ENCODE results near the gene EFHD2. TPM values are rescaled to one million over a fixed set of nuclear protein-coding genes. Genes with fewer than 3 reads are reported as not detected.

The EFHD2 gene
- total RNA-seq, 4 donors from 2014 or later: 38.9 to 55.7 (median 43.5) TPM

DNA sequence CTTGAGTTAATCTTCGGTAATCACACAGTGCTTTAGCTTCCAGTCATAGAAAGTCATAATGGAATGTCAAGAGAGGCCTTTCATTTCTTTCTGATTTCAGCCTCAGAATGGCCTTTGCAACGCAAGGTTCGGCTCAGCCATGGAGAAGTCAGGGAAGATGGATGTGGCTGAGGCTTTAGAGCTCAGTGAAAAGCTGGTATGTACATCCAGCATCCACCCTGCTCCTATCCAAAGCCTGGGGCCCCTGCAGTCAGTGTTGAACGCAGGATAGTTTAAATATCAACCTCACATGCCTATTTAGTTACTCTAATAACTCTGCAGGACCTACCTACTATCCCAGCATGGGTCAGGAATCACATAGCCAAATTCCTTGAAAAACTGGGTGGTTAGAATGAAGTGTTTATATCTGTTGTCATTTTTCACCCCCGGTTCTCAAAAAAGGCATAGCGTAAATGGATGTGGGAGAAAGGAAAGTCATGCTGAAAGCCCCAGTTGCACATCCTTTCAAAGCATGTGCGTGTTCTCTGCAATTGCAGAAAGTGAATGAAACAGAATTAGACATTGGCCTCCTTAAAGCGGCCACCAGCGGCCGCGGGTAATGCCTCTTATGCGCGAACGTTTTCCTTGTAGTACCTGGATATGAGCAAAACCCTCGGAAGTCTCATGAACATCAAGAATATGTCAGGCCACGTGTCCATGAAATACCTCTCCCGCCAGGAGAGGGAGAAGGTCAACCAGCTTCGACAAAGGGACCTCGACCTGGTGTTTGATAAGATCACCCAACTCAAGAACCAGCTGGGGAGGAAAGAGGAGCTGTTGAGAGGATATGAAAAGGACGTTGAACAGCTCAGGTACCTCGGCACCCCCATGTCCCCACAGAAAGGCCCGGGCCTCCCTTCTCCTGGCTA, 28.8 kb upstream of the EFHD2 start:
- 92 to 94% methylated on average over 22 of the region's 22 CpGs for WGBS, 2 donors
- DNase-seq (ENCODE audit: low spot score in 2 of 2): no peak
- TF ChIP-seq, protein P1, sequence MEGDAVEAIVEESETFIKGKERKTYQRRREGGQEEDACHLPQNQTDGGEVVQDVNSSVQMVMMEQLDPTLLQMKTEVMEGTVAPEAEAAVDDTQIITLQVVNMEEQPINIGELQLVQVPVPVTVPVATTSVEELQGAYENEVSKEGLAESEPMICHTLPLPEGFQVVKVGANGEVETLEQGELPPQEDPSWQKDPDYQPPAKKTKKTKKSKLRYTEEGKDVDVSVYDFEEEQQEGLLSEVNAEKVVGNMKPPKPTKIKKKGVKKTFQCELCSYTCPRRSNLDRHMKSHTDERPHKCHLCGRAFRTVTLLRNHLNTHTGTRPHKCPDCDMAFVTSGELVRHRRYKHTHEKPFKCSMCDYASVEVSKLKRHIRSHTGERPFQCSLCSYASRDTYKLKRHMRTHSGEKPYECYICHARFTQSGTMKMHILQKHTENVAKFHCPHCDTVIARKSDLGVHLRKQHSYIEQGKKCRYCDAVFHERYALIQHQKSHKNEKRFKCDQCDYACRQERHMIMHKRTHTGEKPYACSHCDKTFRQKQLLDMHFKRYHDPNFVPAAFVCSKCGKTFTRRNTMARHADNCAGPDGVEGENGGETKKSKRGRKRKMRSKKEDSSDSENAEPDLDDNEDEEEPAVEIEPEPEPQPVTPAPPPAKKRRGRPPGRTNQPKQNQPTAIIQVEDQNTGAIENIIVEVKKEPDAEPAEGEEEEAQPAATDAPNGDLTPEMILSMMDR (IDR thresholded peaks at IDR 0.05): no peak
- no peak for TF ChIP-seq POLR2A (IDR thresholded peaks at IDR 0.05)
- H3K4me3 ChIP-seq (ENCODE audit: low read depth, poor library complexity, severe bottlenecking): no peak overlapping the region
- intact Hi-C loops (cut with DNase I; ENCODE audit: low total_unique reads): no loop called here

DNA sequence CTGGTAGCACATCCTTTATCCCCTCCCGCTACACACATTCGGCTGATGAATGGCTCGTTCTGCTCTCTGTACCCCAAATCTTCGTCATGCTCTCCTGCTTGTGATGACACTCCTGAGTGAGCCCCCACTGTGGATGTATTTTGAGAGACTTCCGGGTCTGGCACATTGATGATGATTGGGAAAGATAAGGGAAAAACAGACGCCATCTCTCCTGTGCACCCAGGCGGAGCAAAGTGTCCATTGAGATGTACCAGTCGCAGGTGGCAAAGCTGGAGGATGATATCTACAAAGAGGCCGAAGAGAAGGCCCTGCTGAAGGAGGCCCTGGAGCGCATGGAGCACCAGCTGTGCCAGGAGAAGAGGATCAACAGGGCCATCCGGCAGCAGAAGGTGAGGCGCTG, 27.9 kb upstream of the EFHD2 start:
- TF ChIP-seq, protein P1 (IDR thresholded peaks at IDR 0.05): no peak
- no peak for TF ChIP-seq POLR2A (IDR thresholded peaks at IDR 0.05)

DNA sequence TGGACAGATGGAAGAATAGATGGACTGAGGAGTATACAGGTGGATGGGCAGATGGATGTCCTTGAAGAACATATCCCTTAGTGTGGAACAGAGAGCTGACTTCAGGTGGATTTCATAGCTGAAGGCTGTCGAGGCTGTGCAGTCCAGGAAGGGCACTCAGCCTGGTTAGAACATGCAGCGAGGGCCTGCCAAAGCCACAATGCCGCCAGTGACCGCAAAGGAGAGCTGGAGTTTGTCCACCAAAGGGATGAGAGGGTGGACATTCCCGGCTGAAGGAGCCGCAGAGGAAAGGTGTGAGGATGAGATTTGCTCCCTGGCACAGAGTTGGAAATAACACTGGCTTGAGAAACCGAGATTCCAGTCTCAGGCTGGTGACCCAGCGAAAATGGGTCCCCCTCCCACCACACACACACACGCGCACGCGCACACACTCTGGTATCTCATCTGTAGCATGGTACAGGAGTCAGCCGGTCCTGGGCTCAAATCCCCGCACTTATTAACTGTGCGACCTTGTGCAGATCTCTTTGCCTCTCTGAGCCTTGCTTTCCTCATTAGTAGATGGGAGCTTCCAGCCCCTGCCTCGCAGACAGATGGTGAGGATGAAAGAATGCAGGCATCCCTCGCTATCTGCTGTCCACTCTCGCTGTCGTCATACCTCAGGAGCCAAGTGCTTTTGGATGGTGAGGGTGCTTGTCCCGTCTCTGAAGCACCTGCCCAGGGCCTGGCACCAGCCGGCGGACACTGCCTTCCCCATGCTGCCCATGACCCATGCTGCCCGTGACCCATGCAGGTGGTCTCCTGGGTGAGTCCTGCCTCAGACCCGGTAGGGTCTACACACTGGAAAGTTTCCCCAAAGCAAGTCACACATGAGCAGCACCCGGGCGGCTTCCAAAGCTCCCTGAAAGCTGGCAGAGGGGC, 26.8 kb upstream of the EFHD2 start:
- 92 to 94% methylated on average over 23 to 24 of the region's 26 CpGs for WGBS, 2 donors
- no peak overlapping the region for H3K4me3 ChIP-seq (ENCODE audit: low read depth, poor library complexity, severe bottlenecking)
- DNase-seq (ENCODE audit: low spot score in 2 of 2): no peak
- intact Hi-C loops (cut with DNase I; ENCODE audit: low total_unique reads): no loop called here
- TF ChIP-seq, protein P1 (IDR thresholded peaks at IDR 0.05): no peak
- no peak for TF ChIP-seq POLR2A (IDR thresholded peaks at IDR 0.05)

More for the DNA sequence above, 27.9 kb upstream of the EFHD2 start:
- H3K4me3 ChIP-seq (ENCODE audit: low read depth, poor library complexity, severe bottlenecking): no peak overlapping the region
- 95% methylated on average over 12 of the region's 12 CpGs for WGBS, 2 donors
- intact Hi-C loops (cut with DNase I; ENCODE audit: low total_unique reads): no loop called here
- DNase-seq (ENCODE audit: low spot score in 2 of 2): no peak

DNA sequence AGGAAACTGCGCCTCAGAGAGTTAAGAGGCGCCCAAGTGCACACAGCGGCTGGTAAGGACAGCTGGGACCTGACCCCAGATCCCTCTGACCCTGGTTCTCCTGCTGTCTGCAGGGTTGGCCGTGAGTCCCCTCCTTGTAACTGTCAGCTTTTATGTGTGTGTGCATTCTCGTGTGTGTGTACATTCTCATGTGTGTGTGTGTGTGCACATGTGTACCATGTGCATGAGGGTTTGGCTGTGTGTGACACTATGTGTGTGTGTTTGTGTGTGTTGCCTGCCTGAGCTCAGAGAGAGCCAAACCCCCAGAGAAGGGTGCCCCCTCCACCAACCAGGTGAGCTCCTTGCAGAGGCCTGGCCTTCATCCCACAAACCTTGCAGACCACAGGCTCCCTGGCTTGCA, 25.9 kb upstream of the EFHD2 start:
- intact Hi-C loops (cut with DNase I; ENCODE audit: low total_unique reads): no loop called here
- 94 to 96% methylated on average over 5 of the region's 5 CpGs for WGBS, 2 donors
- DNase-seq (ENCODE audit: low spot score in 2 of 2): no peak
- TF ChIP-seq, protein P1 (IDR thresholded peaks at IDR 0.05): no peak
- no peak for TF ChIP-seq POLR2A (IDR thresholded peaks at IDR 0.05)
- H3K4me3 ChIP-seq (ENCODE audit: low read depth, poor library complexity, severe bottlenecking): no peak overlapping the region

DNA sequence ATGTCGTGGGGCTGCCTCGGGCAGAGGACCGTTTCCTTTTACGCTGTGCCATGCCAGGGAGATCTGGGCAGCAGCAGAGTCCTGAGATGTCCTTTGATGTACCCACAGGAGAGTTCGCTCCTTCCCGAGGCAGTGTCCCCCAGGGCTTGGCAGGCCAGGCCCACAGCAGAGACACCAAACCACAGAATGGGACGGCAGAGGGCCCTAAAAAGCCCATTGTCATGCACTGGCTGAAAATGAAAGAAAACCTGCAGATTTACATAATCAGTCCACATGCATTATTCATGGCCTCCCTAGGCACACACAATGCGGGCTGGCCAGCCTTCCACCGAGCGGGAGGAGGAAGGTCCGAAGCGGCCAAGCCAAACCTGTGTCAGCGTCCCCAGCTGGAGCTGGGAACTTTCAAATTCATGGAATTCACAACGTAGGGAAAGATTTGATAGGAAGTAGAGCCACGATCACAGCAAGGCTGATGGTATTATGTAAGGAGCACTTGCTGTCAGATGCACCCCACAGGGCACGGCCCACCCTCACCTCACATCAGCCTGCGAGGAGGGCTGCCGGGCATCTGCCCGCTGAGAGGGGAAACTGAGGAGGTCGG, 25.3 kb upstream of the EFHD2 start:
- 66 to 68% methylated on average over 20 of the region's 20 CpGs for WGBS, 2 donors
- H3K4me3 ChIP-seq (ENCODE audit: low read depth, poor library complexity, severe bottlenecking): no peak overlapping the region
- intact Hi-C loops (cut with DNase I; ENCODE audit: low total_unique reads): no loop called here
- TF ChIP-seq, protein P1 (IDR thresholded peaks at IDR 0.05): no peak
- no peak for TF ChIP-seq POLR2A (IDR thresholded peaks at IDR 0.05)
- no peak for DNase-seq (ENCODE audit: low spot score in 2 of 2)
